A549 (cell line): ENCODE measurements around the gene BRAF. TPM values are rescaled to one million over a fixed set of nuclear protein-coding genes. Genes with fewer than 3 reads are reported as not detected.
A peak's percentile ranks its signal among the peaks of the same experiment; 100 is the strongest.

Experiments used
- ATAC-seq, 2 experiments: fragments of 200-7000 bp in 1 of 2; fragments of >200 bp in 1 of 2; cut with Nextera tagmentation in 1 of 2; cut with Tn5 transposase in 1 of 2; 3 replicates each; pipeline versions ENCODE4 v1.8.0 to v1.9.1; 2018 to 2020; ENCODE audit warnings: mild to moderate bottlenecking in 1 of 2, moderate library complexity in 1 of 2
- CTCF ChIA-PET: fragments of 300-600 bp; sonication (Branson Sonifier 250); formaldehyde crosslinking; extraction: SDS; loops from one replicate; lab custom pipeline; 2021; ENCODE audit warnings: antibody characterized with exemption, inconsistent platforms; lab: Yijun Ruan, JAX
- POLR2A ChIA-PET: fragments of 350-600 bp; formaldehyde crosslinking; extraction: SDS; loops from one replicate; lab custom pipeline; 2021; ENCODE audit warnings: antibody characterized with exemption, inconsistent platforms; lab: Yijun Ruan, JAX
- DNase-seq, 2 experiments: peaks; one replicate each; pipeline versions ENCODE4 v3.0.0 to v3.0.0-alpha.2; 2011 to 2016; ENCODE audit warnings: low read depth in 1 of 2, low spot score in 1 of 2
- FAIRE-seq: peaks from 2 replicates; lab custom pipeline; 2011; peaks lifted over from hg19 to GRCh38; lab: Jason Lieb, UNC
- H3K27ac ChIP-seq, 2 experiments: fragments of >200 bp; sonication (Bioruptor Twin); formaldehyde crosslinking; 3 replicates each; pipeline ENCODE4 v1.5.1; 2016 to 2017
- H3K4me1 ChIP-seq: fragments of >200 bp; sonication (Bioruptor Twin); formaldehyde crosslinking; 3 replicates; pipeline ENCODE4 v1.6.1; 2016
- H3K4me2 ChIP-seq: fragments of >200 bp; sonication (Bioruptor Twin); formaldehyde crosslinking; 3 replicates; pipeline ENCODE4 v1.6.1; 2016
- H3K4me3 ChIP-seq: fragments of >200 bp; sonication (Bioruptor Twin); formaldehyde crosslinking; 3 replicates; pipeline ENCODE4 v1.5.1; 2016
- H3K9me3 ChIP-seq: fragments of >200 bp; sonication (Bioruptor Twin); formaldehyde crosslinking; 3 replicates; pipeline ENCODE4 v1.6.1; 2016
- BHLHE40 ChIP-seq: IDR thresholded peaks from 2 replicates; pipeline ENCODE4 v1.6.1; 2012; ENCODE audit warnings: low read depth, low read length, inconsistent platforms
- CBX2 ChIP-seq: fragments of 200-600 bp; sonication (generic); IDR thresholded peaks from 2 replicates; pipeline ENCODE4 v1.6.1; 2016; ENCODE audit warnings: low read depth, mild to moderate bottlenecking, borderline replicate concordance
- CEBPB ChIP-seq, 2 experiments: fragments of >200 bp in 1 of 2; sonication (Bioruptor Twin) in 1 of 2; formaldehyde crosslinking in 1 of 2; IDR thresholded peaks; 2 replicates each; pipeline ENCODE4 v1.6.1; 2012 to 2016
- EHMT2 ChIP-seq: fragments of 200-600 bp; sonication (generic); IDR thresholded peaks from 2 replicates; pipeline ENCODE4 v1.6.1; 2016; ENCODE audit warnings: antibody characterized with exemption, low read depth, mild to moderate bottlenecking, moderate library complexity
- FOSL2 ChIP-seq, 2 experiments: fragments of 450-650 bp in 1 of 2; fragments of >200 bp in 1 of 2; sonication (Bioruptor Twin) in 1 of 2; formaldehyde crosslinking; IDR thresholded peaks; 2 replicates each; pipeline versions ENCODE4 v1.5.0 to v1.6.1; 2016 to 2020; ENCODE audit warnings: mild to moderate bottlenecking in 1 of 2, moderate library complexity in 1 of 2
- HOXB5 ChIP-seq: fragments of 250-450 bp; sonication (Bioruptor Pico); IDR thresholded peaks from 2 replicates; pipeline ENCODE4 v1.5.0; 2020; ENCODE audit warnings: mild to moderate bottlenecking, moderate library complexity
- JUN ChIP-seq, 2 experiments: fragments of >200 bp; sonication (Bioruptor Twin); formaldehyde crosslinking; IDR thresholded peaks; 2 replicates in 1 of 2; 3 replicates in 1 of 2; pipeline ENCODE4 v1.6.1; 2016 to 2017
- MAFK ChIP-seq: fragments of 450-650 bp; IDR thresholded peaks from 2 replicates; pipeline ENCODE4 v1.6.1; 2014; ENCODE audit not compliant: partially characterized antibody
- NFE2L2 ChIP-seq: fragments of 150-350 bp; conservative IDR thresholded peaks from 2 replicates; pipeline ENCODE4 v1.6.1; 2014; ENCODE audit warnings: low read length
- RARB ChIP-seq: fragments of 250-450 bp; sonication (Bioruptor Pico); IDR thresholded peaks from 2 replicates; pipeline ENCODE4 v1.8.0; 2021; ENCODE audit warnings: mild to moderate bottlenecking, moderate library complexity
- RCOR1 ChIP-seq: fragments of 150-350 bp; IDR thresholded peaks from 2 replicates; pipeline ENCODE4 v1.6.1; 2014; ENCODE audit warnings: antibody characterized with exemption, low read length, low read depth
- RNF2 ChIP-seq: fragments of 200-600 bp; sonication (generic); IDR thresholded peaks from 2 replicates; pipeline ENCODE4 v1.6.1; 2016; ENCODE audit warnings: low read depth, mild to moderate bottlenecking, antibody characterized with exemption, moderate library complexity, borderline replicate concordance
- WGBS: methylation state at CpG from one replicate; pipeline ENCODE4 v1.1.6; 2017; ENCODE audit errors: missing lambda C conversion rate; 5-methylcytosine and 5-hydroxymethylcytosine counted together
- polyA plus RNA-seq, 4 experiments: library from polyadenylated mRNA; depleted of rRNA in 3 of 4; stranded (reverse); fragments of >200 nt; fragmentation: RNase III in 1 of 4; extraction: RNeasy Plus Mini Kit Qiagen cat#74134 plus additional on column Dnase treatment in 1 of 4; gene quantifications; 2 replicates in 3 of 4; 3 replicates in 1 of 4; pipeline ENCODE4 v1.2.3, GENCODE V29; 2011 to 2017
- TF ChIP-seq, protein P1 (sequence below): fragments of 200-600 bp; sonication (generic); IDR thresholded peaks from 2 replicates; pipeline ENCODE4 v1.6.1; 2016; ENCODE audit warnings: antibody characterized with exemption, mild to moderate bottlenecking, moderate library complexity
- TF ChIP-seq, protein P2 (sequence below): fragments of 250-450 bp; sonication (Bioruptor Pico); IDR thresholded peaks from 2 replicates; pipeline ENCODE4 v1.5.0; 2021; ENCODE audit warnings: mild to moderate bottlenecking, moderate library complexity, borderline replicate concordance
- TF ChIP-seq, protein P3 (sequence below): fragments of 450-650 bp; IDR thresholded peaks from 2 replicates; pipeline ENCODE4 v1.6.1; 2014; ENCODE audit warnings: antibody characterized with exemption
- TF ChIP-seq, protein P4 (sequence below): fragments of >200 bp; sonication (Bioruptor Twin); formaldehyde crosslinking; IDR thresholded peaks from 3 replicates; pipeline ENCODE4 v1.6.1; 2016
- TF ChIP-seq, protein P5 (sequence below): fragments of 150-350 bp; IDR thresholded peaks from 2 replicates; pipeline ENCODE4 v1.6.1; 2014; ENCODE audit warnings: low read depth, mild to moderate bottlenecking, low read length

Gene BRAF
- polyA plus RNA-seq, 2 of the 4 experiments (the other 2 are of a cell fraction) = 6.1 to 19.7 TPM

DNA sequence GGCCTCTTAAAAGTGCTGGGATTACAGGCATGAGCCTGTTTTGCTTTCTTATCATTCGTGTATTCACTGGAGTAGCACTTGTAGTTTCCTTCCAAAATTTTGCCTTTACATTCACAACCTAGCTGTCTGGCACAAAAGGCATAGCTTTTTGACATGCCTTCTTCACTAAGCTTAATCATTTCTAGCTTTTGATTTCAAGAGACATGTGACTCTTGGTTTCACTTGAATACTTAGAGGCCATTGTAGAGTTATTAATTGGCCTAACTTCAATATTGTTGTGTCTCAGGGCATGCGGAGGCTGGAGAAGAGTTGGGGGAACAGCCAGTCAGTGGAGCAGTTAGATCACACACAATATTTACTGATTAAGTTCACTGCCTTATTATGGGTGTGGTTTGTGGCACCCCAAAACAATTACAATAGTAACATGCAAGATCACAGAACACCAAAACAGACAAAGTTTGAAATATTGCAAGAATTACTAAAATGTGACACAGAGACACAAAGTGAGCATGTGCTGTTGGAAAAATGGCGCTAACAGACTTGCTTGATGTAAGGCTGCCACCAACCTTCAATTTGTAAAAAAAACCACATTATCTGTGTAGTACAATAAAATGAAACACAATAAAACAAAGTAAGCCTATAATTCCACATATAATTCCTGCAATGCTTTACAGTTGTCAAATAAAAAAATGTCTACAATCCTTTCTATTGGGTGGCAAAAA, 43.1 kb downstream of the BRAF start:
- 79% methylated on average over 3 of the region's 3 CpGs for WGBS
- no peak for FAIRE-seq
- Histone ChIP-seq H3K27ac (no peak overlapping the region), H3K4me1 (peaks cover 12% of the 10 kb centered on the region; the same call in 2 of the 3 replicates), H3K9me3 (no peaks in the 10 kb centered on the region), H3K4me2 (no peak overlapping the region), H3K4me3 (no peak overlapping the region)
- TF ChIP-seq HOXB5 (CRISPR knock-in tag) (no peak), FOSL2 (IDR thresholded peaks at IDR 0.05) (no peak), FOSL2 (CRISPR knock-in tag; IDR thresholded peaks at IDR 0.05) (no peak), CEBPB (IDR thresholded peaks at IDR 0.05) (no peak)
- TF ChIP-seq, protein P1, sequence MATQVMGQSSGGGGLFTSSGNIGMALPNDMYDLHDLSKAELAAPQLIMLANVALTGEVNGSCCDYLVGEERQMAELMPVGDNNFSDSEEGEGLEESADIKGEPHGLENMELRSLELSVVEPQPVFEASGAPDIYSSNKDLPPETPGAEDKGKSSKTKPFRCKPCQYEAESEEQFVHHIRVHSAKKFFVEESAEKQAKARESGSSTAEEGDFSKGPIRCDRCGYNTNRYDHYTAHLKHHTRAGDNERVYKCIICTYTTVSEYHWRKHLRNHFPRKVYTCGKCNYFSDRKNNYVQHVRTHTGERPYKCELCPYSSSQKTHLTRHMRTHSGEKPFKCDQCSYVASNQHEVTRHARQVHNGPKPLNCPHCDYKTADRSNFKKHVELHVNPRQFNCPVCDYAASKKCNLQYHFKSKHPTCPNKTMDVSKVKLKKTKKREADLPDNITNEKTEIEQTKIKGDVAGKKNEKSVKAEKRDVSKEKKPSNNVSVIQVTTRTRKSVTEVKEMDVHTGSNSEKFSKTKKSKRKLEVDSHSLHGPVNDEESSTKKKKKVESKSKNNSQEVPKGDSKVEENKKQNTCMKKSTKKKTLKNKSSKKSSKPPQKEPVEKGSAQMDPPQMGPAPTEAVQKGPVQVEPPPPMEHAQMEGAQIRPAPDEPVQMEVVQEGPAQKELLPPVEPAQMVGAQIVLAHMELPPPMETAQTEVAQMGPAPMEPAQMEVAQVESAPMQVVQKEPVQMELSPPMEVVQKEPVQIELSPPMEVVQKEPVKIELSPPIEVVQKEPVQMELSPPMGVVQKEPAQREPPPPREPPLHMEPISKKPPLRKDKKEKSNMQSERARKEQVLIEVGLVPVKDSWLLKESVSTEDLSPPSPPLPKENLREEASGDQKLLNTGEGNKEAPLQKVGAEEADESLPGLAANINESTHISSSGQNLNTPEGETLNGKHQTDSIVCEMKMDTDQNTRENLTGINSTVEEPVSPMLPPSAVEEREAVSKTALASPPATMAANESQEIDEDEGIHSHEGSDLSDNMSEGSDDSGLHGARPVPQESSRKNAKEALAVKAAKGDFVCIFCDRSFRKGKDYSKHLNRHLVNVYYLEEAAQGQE = no peak
- POLR2A ChIA-PET = no interaction called here
- no peak for DNase-seq
- CTCF ChIA-PET = interaction anchor here (1.2 kb wide), 1 partner anchor 71 kb away, joined by 5 read pairs; no protein-coding TSS in a partner anchor
- no peak for ATAC-seq

DNA sequence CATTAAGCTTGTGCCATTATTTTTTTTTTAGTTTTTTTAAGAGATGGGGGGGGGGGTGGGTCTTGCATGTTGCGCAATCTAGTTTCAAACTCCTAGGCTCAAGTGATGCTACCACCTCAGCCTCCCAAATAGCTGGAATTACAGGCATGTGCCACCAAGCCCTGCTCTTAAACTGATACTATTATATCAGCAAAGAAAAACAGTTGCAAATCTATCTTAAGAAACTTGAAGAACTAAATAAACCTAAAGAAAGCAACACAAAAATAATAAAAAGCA, 47.5 kb downstream of the BRAF start:
- DNase-seq (no peak), FAIRE-seq (no peak), ATAC-seq (no peak)
- Histone ChIP-seq H3K27ac (no peak overlapping the region), H3K4me2 (no peak overlapping the region), H3K9me3 (no peaks in the 10 kb centered on the region), H3K4me1 (peaks cover 10% of the 10 kb centered on the region; the same call in 2 of the 3 replicates)
- 94% methylated on average over 1 of the region's 1 CpG for WGBS
- ChIA-PET POLR2A (no interaction called here), CTCF (interaction anchor here (1.5 kb wide), 1 partner anchor 67 kb away, joined by 4 read pairs; no protein-coding TSS in a partner anchor)
- TF ChIP-seq, protein P2, sequence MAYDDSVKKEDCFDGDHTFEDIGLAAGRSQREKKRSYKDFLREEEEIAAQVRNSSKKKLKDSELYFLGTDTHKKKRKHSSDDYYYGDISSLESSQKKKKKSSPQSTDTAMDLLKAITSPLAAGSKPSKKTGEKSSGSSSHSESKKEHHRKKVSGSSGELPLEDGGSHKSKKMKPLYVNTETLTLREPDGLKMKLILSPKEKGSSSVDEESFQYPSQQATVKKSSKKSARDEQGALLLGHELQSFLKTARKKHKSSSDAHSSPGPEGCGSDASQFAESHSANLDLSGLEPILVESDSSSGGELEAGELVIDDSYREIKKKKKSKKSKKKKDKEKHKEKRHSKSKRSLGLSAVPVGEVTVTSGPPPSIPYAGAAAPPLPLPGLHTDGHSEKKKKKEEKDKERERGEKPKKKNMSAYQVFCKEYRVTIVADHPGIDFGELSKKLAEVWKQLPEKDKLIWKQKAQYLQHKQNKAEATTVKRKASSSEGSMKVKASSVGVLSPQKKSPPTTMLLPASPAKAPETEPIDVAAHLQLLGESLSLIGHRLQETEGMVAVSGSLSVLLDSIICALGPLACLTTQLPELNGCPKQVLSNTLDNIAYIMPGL (CRISPR knock-in tag) = no peak
- TF ChIP-seq NFE2L2 (no peak), CEBPB (IDR thresholded peaks at IDR 0.05) (peak; percentile 83 to 85), BHLHE40 (no peak), RCOR1 (no peak)
- TF ChIP-seq, protein P3, sequence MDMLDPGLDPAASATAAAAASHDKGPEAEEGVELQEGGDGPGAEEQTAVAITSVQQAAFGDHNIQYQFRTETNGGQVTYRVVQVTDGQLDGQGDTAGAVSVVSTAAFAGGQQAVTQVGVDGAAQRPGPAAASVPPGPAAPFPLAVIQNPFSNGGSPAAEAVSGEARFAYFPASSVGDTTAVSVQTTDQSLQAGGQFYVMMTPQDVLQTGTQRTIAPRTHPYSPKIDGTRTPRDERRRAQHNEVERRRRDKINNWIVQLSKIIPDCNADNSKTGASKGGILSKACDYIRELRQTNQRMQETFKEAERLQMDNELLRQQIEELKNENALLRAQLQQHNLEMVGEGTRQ = no peak
- TF ChIP-seq, all 56 proteins: peak for 1
- no peak overlapping the region for H3K4me3 ChIP-seq

DNA sequence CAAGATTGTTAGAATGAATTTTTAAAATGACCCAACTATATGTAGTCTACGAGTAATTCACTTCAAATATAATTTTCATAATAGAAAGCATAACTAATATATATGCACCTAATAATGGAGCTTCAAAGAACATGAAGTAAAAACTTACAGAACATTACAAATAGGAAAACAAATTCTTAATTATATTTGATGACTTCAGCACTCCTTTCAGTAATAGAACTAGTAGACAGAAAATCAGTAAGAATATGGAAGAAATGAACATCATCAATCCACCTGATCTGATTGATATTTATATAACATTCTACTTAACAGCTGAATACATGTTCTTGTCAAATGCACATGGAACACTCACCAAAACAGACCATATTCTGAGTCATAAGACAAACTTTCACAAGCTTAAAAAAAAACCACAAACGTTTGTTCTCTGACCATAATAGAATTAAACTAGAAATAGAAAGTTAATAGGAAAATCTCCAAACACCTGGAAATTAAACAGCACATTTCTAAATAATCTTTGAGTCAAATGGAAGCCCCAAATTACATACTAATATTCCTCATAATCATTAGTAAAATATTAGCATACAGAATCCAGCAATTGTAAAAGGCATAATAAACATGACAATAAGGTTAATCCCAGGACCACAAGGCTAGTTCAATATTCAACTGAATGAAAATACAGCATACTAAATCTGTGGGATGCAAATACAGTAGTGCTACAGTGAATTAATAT, 48.0 kb downstream of the BRAF start:
- Histone ChIP-seq H3K4me3 (no peak overlapping the region), H3K9me3 (no peaks in the 10 kb centered on the region), H3K4me1 (peaks cover 10% of the 10 kb centered on the region; the same call in 2 of the 3 replicates), H3K4me2 (no peak overlapping the region), H3K27ac (no peak overlapping the region)
- no peak for FAIRE-seq
- CTCF ChIA-PET = no interaction called here
- no peak for ATAC-seq
- TF ChIP-seq, protein P4, sequence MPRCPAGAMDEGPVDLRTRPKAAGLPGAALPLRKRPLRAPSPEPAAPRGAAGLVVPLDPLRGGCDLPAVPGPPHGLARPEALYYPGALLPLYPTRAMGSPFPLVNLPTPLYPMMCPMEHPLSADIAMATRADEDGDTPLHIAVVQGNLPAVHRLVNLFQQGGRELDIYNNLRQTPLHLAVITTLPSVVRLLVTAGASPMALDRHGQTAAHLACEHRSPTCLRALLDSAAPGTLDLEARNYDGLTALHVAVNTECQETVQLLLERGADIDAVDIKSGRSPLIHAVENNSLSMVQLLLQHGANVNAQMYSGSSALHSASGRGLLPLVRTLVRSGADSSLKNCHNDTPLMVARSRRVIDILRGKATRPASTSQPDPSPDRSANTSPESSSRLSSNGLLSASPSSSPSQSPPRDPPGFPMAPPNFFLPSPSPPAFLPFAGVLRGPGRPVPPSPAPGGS = no peak
- TF ChIP-seq CBX2 = no peak
- TF ChIP-seq RNF2 = no peak
- TF ChIP-seq, protein P5, sequence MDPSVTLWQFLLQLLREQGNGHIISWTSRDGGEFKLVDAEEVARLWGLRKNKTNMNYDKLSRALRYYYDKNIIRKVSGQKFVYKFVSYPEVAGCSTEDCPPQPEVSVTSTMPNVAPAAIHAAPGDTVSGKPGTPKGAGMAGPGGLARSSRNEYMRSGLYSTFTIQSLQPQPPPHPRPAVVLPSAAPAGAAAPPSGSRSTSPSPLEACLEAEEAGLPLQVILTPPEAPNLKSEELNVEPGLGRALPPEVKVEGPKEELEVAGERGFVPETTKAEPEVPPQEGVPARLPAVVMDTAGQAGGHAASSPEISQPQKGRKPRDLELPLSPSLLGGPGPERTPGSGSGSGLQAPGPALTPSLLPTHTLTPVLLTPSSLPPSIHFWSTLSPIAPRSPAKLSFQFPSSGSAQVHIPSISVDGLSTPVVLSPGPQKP = no peak
- no peak for TF ChIP-seq EHMT2
- TF ChIP-seq MAFK = peak; percentile 43
- no peak for TF ChIP-seq RARB (CRISPR knock-in tag)
- no peak for TF ChIP-seq JUN (IDR thresholded peaks at IDR 0.05)
- POLR2A ChIA-PET = no interaction called here
- no peak for DNase-seq
- 48% methylated on average over 2 of the region's 2 CpGs for WGBS
